ENCODE measurements around the gene RINT1. TPM values are rescaled to one million over a fixed set of nuclear protein-coding genes. Genes with fewer than 3 reads are reported as not detected.
"Not testable (repeated sequence)": the region's sequence is repeated elsewhere in the genome, so short reads cannot be mapped to it uniquely, and the experiment has no call there.

Gene RINT1
- polyA plus RNA-seq, 3 donors from 2014 or later: 12.2 to 14.3 (median 14.1) TPM

- Mint-ChIP-seq H3K4me1 (no peaks in the 10 kb centered on the region), H3K27ac (no peak overlapping the region), H3K27me3 (ENCODE audit: low read depth in 3 of 3) (peaks cover 0 to 10% (median 3%) of the 10 kb centered on the region in 3 donors), H3K9me3 (no peaks in the 10 kb centered on the region), H3K36me3 (no peaks in the 10 kb centered on the region), H3K4me3 (no peak overlapping the region)
- DNase-seq: no peak
Measured at GRCh38 chr7:105594034-105594433, 62.0 kb downstream of the RINT1 start.

- Mint-ChIP-seq H3K27me3 (ENCODE audit: low read depth in 3 of 3) (peaks cover 3 to 13% (median 5%) of the 10 kb centered on the region in 3 donors), H3K9me3 (no peaks in the 10 kb centered on the region)
Measured at GRCh38 chr7:105596866-105597265, 64.9 kb downstream of the RINT1 start.

GRCh38 chr7:105599080-105599479, 67.1 kb downstream of the RINT1 start:
- H3K9me3 Mint-ChIP-seq, H3K36me3 Mint-ChIP-seq, H3K27ac Mint-ChIP-seq, H3K4me1 Mint-ChIP-seq, DNase-seq, H3K4me3 Mint-ChIP-seq: not testable (repeated sequence)
- H3K27me3 Mint-ChIP-seq (ENCODE audit: low read depth in 3 of 3): peaks cover 8 to 12% (median 8%) of the 10 kb centered on the region in 3 donors

More at GRCh38 chr7:105596866-105597265, 64.9 kb downstream of the RINT1 start:
- no peak overlapping the region for H3K4me3 Mint-ChIP-seq
- no peak overlapping the region for H3K27ac Mint-ChIP-seq
- no peaks in the 10 kb centered on the region for H3K36me3 Mint-ChIP-seq
- no peaks in the 10 kb centered on the region for H3K4me1 Mint-ChIP-seq
- no peak for DNase-seq

DNA sequence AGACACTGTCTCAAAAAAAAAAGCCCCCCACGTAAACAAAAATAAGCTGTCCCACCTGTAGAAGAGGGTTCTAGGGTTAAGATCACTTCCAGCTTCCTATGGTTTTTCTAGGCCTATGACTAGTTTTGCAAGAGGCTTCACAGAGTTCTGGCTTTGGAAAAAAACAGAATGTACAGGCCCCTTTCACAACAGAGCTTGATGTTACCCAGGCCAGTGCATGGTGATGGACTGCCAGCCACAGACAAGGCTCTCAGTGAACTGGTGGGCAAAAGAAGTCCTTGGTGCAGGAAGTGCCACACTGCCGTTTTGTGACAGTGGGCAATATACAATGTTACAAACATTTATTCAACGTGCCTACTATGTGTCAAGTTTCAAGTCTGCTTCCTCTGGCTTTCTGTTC, 67.5 kb downstream of the RINT1 start:
- Mint-ChIP-seq H3K27me3 (ENCODE audit: low read depth in 3 of 3) (peaks cover 8 to 12% (median 8%) of the 10 kb centered on the region in 3 donors), H3K27ac (no peak overlapping the region), H3K36me3 (peaks cover 0 to 3% (median 0%) of the 10 kb centered on the region in 3 donors), H3K4me3 (no peak overlapping the region), H3K9me3 (no peaks in the 10 kb centered on the region), H3K4me1 (no peaks in the 10 kb centered on the region)
- no peak for DNase-seq

GRCh38 chr7:105600720-105601550, 68.9 kb downstream of the RINT1 start:
- Mint-ChIP-seq H3K27ac (no peak overlapping the region), H3K4me3 (no peak overlapping the region), H3K9me3 (no peaks in the 10 kb centered on the region), H3K36me3 (peaks cover 0 to 4% (median 0%) of the 10 kb centered on the region in 3 donors), H3K4me1 (no peaks in the 10 kb centered on the region), H3K27me3 (ENCODE audit: low read depth in 3 of 3) (peaks cover 8 to 10% (median 8%) of the 10 kb centered on the region in 3 donors)
- DNase-seq: no peak

GRCh38 chr7:105602325-105603305, 70.6 kb downstream of the RINT1 start:
- Mint-ChIP-seq H3K27ac (no peak overlapping the region), H3K4me1 (no peaks in the 10 kb centered on the region)

DNA sequence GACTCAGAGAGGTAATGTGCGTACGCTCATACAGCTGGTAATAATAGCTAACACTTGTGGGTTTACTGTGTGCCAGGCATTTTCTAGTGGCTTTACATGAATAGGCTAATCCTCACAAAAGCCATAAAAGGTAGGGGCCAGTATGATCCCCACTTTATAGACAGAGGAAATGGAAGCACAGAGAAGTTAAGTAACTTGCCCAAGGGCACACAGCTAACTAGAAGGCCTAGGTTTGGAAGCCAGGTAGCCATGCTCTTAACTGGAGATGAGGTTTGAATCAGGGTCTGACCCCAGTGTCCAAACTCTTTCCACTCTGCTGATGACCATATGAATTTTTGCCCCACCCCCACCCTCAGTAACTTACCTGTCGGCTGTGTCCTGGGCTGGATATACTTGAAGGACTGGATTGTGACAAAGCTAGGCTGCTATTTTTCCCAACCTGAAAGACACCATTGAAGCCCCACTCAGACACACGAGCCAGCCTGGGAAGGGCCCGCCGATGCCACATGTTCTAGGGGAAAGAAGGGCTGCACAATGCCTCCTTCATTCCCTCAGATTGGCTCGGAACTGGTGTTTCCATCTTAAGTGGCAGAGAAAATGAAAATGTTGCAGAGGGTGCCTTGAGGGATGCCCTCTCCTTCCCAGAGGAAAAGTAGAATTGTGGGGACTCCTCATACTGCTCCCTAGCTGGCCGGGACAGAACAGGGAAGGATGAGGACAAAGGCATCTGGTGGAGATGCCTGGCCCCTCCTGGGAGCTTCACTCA, 78.3 kb downstream of the RINT1 start:
- Mint-ChIP-seq H3K36me3 (peaks cover 14 to 23% (median 22%) of the 10 kb centered on the region in 3 donors), H3K4me1 (no peaks in the 10 kb centered on the region), H3K9me3 (no peaks in the 10 kb centered on the region), H3K4me3 (no peak overlapping the region), H3K27ac (no peak overlapping the region), H3K27me3 (ENCODE audit: low read depth in 3 of 3) (peaks cover 0 to 4% (median 2%) of the 10 kb centered on the region in 3 donors)
- no peak for DNase-seq

More at GRCh38 chr7:105602325-105603305, 70.6 kb downstream of the RINT1 start:
- Mint-ChIP-seq H3K36me3 (peaks cover under 1 to 7% (median 5%) of the 10 kb centered on the region in 3 donors), H3K4me3 (no peak overlapping the region), H3K27me3 (ENCODE audit: low read depth in 3 of 3) (peaks cover 6 to 10% (median 8%) of the 10 kb centered on the region in 3 donors), H3K9me3 (no peaks in the 10 kb centered on the region)
- no peak for DNase-seq

DNA sequence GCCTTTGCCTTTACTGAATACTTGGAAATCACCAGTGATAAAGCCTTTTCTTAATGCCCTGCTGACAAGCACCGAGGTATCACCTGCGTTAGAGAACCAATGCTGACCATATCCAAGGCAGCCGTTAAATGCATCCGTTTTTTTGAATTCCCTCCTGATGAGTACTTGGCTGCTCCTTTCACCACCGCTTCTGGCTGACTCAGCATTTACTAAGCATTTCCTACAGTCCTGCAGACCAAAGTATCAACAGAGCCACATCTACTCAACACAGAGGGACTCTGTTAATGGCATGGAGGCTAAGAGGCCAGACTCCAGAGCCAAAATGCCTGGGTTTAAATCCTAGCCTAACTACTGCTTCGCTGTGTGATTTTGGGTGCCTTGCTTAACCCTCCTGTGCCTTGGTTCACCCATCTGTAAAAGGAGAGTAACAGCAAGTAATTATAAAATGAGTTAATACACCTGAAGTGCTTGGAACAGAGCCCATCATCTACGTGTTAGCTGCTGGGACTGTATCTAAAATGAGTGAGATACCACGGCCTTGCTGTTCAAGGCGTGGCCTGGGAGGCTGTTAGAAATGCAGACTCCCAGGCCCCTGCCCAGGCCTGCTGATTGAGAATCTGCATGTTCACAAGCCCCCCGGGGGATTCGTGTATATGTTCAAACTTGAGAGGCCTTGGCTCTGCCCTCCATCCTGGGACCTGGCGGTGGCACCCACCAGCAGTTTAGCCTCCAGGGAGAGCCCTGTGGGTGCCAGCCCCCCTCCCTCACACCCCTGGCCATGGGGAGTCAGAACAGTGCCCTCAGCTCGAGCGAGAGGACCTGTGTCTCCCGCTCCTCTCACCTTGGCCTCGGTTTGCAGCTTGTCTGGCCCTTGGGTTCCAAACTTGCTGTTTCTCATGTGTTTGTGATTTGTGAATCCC, 80.1 kb downstream of the RINT1 start:
- no peaks in the 10 kb centered on the region for H3K9me3 Mint-ChIP-seq
- peak overlapping the region in 1 of 6 donors; percentile 28 for H3K27ac Mint-ChIP-seq
- no peak overlapping the region for H3K4me3 Mint-ChIP-seq
- no peaks in the 10 kb centered on the region for H3K4me1 Mint-ChIP-seq
- DNase-seq: no peak
- H3K27me3 Mint-ChIP-seq (ENCODE audit: low read depth in 3 of 3): peaks cover 0 to 4% (median 2%) of the 10 kb centered on the region in 3 donors
- peaks cover 14 to 30% (median 20%) of the 10 kb centered on the region in 3 donors for H3K36me3 Mint-ChIP-seq

DNA sequence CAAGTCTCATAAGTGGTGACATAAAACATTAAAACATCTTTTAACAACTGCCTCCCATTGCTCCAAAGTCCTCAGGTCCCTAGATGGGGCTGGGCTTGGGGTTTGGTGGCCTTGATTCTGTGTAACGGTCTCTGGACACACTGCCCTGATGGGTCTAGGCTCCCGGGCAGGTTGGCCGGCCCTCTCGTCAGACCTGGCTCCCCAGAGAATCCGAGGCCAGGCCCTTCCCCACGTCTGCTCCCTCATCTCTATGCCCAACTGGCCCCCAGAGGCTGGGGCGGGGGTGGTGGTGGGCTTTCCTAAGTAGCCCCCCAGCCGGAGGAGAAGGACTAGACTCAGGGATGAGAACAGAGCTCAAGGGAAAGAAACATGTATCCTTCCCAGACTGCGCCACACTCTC, 80.8 kb downstream of the RINT1 start:
- no peak overlapping the region for H3K27ac Mint-ChIP-seq

GRCh38 chr7:105613611-105614330, 81.8 kb downstream of the RINT1 start:
- H3K27ac Mint-ChIP-seq: no peak overlapping the region
- H3K36me3 Mint-ChIP-seq: peaks cover 14 to 34% (median 19%) of the 10 kb centered on the region in 3 donors
- H3K4me3 Mint-ChIP-seq: no peak overlapping the region
- no peaks in the 10 kb centered on the region for H3K4me1 Mint-ChIP-seq
- no peaks in the 10 kb centered on the region for H3K9me3 Mint-ChIP-seq
- DNase-seq: no peak
- peaks cover 0 to 4% (median 2%) of the 10 kb centered on the region in 3 donors for H3K27me3 Mint-ChIP-seq (ENCODE audit: low read depth in 3 of 3)

More for the DNA sequence above, 80.8 kb downstream of the RINT1 start:
- Mint-ChIP-seq H3K4me3 (no peak overlapping the region), H3K9me3 (no peaks in the 10 kb centered on the region), H3K4me1 (no peaks in the 10 kb centered on the region), H3K27me3 (ENCODE audit: low read depth in 3 of 3) (peaks cover 0 to 4% (median 2%) of the 10 kb centered on the region in 3 donors), H3K36me3 (peaks cover 11 to 28% (median 17%) of the 10 kb centered on the region in 3 donors)
- no peak for DNase-seq

- H3K4me1 Mint-ChIP-seq: no peaks in the 10 kb centered on the region
- H3K27ac Mint-ChIP-seq: peak overlapping the region in 1 of 6 donors; percentile 29
- no peak for DNase-seq
- H3K9me3 Mint-ChIP-seq: no peaks in the 10 kb centered on the region
- H3K36me3 Mint-ChIP-seq: peaks cover 15 to 34% (median 21%) of the 10 kb centered on the region in 3 donors
- H3K4me3 Mint-ChIP-seq: no peak overlapping the region
- H3K27me3 Mint-ChIP-seq (ENCODE audit: low read depth in 3 of 3): peaks cover 0 to 4% (median 2%) of the 10 kb centered on the region in 3 donors
Measured at GRCh38 chr7:105614341-105614840, 82.4 kb downstream of the RINT1 start.

Data from immature natural killer cell (primary cell).